ENCODE results near the gene PDE11A.

- no peak for TF ChIP-seq ZFP30 (CRISPR knock-in tag; IDR thresholded peaks at IDR 0.05)
- no peak for TF ChIP-seq OSR1 (CRISPR knock-in tag; IDR thresholded peaks at IDR 0.05)
- no peak for TF ChIP-seq TSHZ2 (CRISPR knock-in tag; IDR thresholded peaks at IDR 0.05)
- TF ChIP-seq CSDC2 (CRISPR knock-in tag; IDR thresholded peaks at IDR 0.05): no peak
- TF ChIP-seq RARB (CRISPR knock-in tag; IDR thresholded peaks at IDR 0.05): no peak
These were observed 392.7 kb downstream of the PDE11A start for GRCh38 chr2:177679611-177680605.
